Heart right ventricle (tissue), 16 donors: ENCODE measurements around the gene MIEF1. TPM values are rescaled to one million over a fixed set of nuclear protein-coding genes. Genes with fewer than 3 reads are reported as not detected.

Experiments
- ATAC-seq, 8 donors: fragments of 200-7000 bp; cut with Tn5 transposase; one replicate each; pipeline ENCODE4 v1.9.1; 2020; ENCODE audit warnings: mild to moderate bottlenecking in 8 of 8, moderate library complexity in 8 of 8, moderate number of reproducible peaks in 1 of 8
- DNase-seq, 2 donors: peaks; one replicate each; pipeline ENCODE4 v3.0.0-alpha.2; 2020
- H3K27ac ChIP-seq, 10 donors: fragments of 200-600 bp; sonication (generic) in 2 of 10; one replicate each; pipeline versions ENCODE4 v1.5.0 to v1.8.0; 2020 to 2022; ENCODE audit warnings: mild to moderate bottlenecking in 3 of 10
- H3K27me3 ChIP-seq, 7 donors: fragments of 200-600 bp; one replicate each; pipeline ENCODE4 v1.8.0; 2021 to 2022; ENCODE audit warnings: mild to moderate bottlenecking in 2 of 7
- H3K36me3 ChIP-seq, 9 donors: fragments of 200-600 bp; sonication (generic) in 1 of 9; one replicate each; pipeline versions ENCODE4 v1.5.0 to v1.8.0; 2020 to 2022; ENCODE audit warnings: mild to moderate bottlenecking in 2 of 9
- H3K4me1 ChIP-seq, 9 donors: fragments of 200-600 bp; sonication (generic) in 1 of 9; one replicate each; pipeline versions ENCODE4 v1.5.0 to v1.8.0; 2020 to 2022; ENCODE audit warnings: mild to moderate bottlenecking in 4 of 9
- H3K4me3 ChIP-seq, 10 donors: fragments of 200-600 bp; sonication (generic) in 2 of 10; one replicate each; pipeline versions ENCODE4 v1.5.0 to v1.8.0; 2020 to 2022; ENCODE audit warnings: mild to moderate bottlenecking in 7 of 10, moderate library complexity in 2 of 10
- H3K9me3 ChIP-seq, 11 donors: fragments of 200-600 bp in 10 of 11; sonication (generic) in 2 of 11; one replicate each; pipeline versions ENCODE4 v1.5.0 to v1.8.0; 2013 to 2022; ENCODE audit warnings: mild to moderate bottlenecking in 2 of 11, control low read depth in 1 of 11, moderate library complexity in 1 of 11
- whole genome bisulfite sequencing, 2 donors: extraction: QIAGEN DNeasy Blood & Tissue Kit; methylation state at CpG; one replicate each; pipeline ENCODE4 v1.1.7; 2013; ENCODE audit warnings: inconsistent platforms in 1 of 2; 5-methylcytosine and 5-hydroxymethylcytosine counted together
- intact Hi-C, 10 donors: fragments of 100-400 bp; cut with DNase I; formaldehyde crosslinking; loops; one replicate each; pipeline versions ENCODE4 v1.11.1 to v1.14.2; 2022
- polyA plus RNA-seq, 2 donors: library from polyadenylated mRNA; stranded (reverse); fragments of 200-250 nt; gene quantifications; one replicate each; pipeline ENCODE4 v1.2.3, GENCODE V29; 2013
- total RNA-seq, 10 donors: library from RNA; stranded (reverse); fragmentation: NEBNext Ultra II Directional in 3 of 10; extraction: Animal tissue kit (Norgen Biotek cat#: 25700) in 3 of 10; gene quantifications; one replicate each; pipeline versions ENCODE4 v1.2.1 to v1.2.4, GENCODE V29; 2021 to 2023
- TF ChIP-seq, protein P1 (sequence below), 9 donors: fragments of 200-600 bp; sonication (generic) in 2 of 9; IDR thresholded peaks; one replicate each; pipeline versions ENCODE4 v1.5.0 to v1.8.0; 2021 to 2022; ENCODE audit warnings: antibody characterized with exemption in 9 of 9, mild to moderate bottlenecking in 5 of 9, moderate library complexity in 1 of 9
- donor health status: Arrhythmogenic right ventricular cardiomyopathy.
- donor health status: ischemic (EF 13 %, LVEDD 7.1; RV severe dilation, severe dysfunction).
- donor health status: healthy with polysubstance abuse.
- donor health status: DM: no; HTN: yes; CAD: no.
- donor health status: DM: no; HTN: no; CAD: no.
- donor health status: ischemic (EF 25% LVEDD 6.9; RV normal size, moderate dysfunction).
- donor health status: ischemic (EF 25% LVEDD 5.7; RV mildly dilated, moderate dysfunction).
- donor health status: healthy.
- donor health status: DM: yes; HTN: yes; CAD: no.
- donor health status: Ischemic cardiomyopathy.
- donor health status: ischemic (EF 35%, LVEDD 5.7; RV mildly dilated, moderate dysfunction).
- donor health status: nonischemic (EF 11% LVEDD 7.7; RV severe dilation, severe dysfunction).
- donor health status: DM: yes; HTN: yes; CAD: no.
- donor health status: PGD.
- donor health status: ischemic (EF 29% LVEDD 5.4; RV normal size, mild dysfunction).
- donor health status: nonischemic (EF 23%, LVEDD 6.1; RV moderate dilation, normal function).

The MIEF1 gene
- total and polyA plus RNA-seq, 12 donors, result 7.0 to 35.8 (median 17.0) TPM

GRCh38 chr22:39534591-39535356 lies 32.7 kb downstream of the MIEF1 start:
- peak overlapping the region in 1 of 10 donors; percentile 11 for H3K27ac ChIP-seq
- peak overlapping the region in 1 of 10 donors; percentile 13 for H3K4me3 ChIP-seq
- peaks cover 0 to 15% (median 0%) of the 10 kb centered on the region in 9 donors for H3K36me3 ChIP-seq
- no peaks in the 10 kb centered on the region for H3K9me3 ChIP-seq
- H3K27me3 ChIP-seq, result no peaks in the 10 kb centered on the region
- WGBS, 2 donors, result 7 to 8% methylated on average over 37 to 41 of the region's 41 CpGs
- ATAC-seq (peak; percentile 32 to 52 (median 41)), DNase-seq (peak; percentile 81 to 87)
- peaks cover 11 to 40% (median 24%) of the 10 kb centered on the region in 9 donors for H3K4me1 ChIP-seq
- intact Hi-C loops, result loop anchor here in 9 of 10 donors (1.0 to 10.0 kb wide), 15 partner anchors 42 to 1110 kb away; partner anchors contain the start of genes ADSL (in 5 of the 9) and SYNGR1 (in 1 of the 9)
- TF ChIP-seq, protein P1, sequence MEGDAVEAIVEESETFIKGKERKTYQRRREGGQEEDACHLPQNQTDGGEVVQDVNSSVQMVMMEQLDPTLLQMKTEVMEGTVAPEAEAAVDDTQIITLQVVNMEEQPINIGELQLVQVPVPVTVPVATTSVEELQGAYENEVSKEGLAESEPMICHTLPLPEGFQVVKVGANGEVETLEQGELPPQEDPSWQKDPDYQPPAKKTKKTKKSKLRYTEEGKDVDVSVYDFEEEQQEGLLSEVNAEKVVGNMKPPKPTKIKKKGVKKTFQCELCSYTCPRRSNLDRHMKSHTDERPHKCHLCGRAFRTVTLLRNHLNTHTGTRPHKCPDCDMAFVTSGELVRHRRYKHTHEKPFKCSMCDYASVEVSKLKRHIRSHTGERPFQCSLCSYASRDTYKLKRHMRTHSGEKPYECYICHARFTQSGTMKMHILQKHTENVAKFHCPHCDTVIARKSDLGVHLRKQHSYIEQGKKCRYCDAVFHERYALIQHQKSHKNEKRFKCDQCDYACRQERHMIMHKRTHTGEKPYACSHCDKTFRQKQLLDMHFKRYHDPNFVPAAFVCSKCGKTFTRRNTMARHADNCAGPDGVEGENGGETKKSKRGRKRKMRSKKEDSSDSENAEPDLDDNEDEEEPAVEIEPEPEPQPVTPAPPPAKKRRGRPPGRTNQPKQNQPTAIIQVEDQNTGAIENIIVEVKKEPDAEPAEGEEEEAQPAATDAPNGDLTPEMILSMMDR (IDR thresholded peaks at IDR 0.05), result peak; percentile 32 to 98 (median 94)

DNA sequence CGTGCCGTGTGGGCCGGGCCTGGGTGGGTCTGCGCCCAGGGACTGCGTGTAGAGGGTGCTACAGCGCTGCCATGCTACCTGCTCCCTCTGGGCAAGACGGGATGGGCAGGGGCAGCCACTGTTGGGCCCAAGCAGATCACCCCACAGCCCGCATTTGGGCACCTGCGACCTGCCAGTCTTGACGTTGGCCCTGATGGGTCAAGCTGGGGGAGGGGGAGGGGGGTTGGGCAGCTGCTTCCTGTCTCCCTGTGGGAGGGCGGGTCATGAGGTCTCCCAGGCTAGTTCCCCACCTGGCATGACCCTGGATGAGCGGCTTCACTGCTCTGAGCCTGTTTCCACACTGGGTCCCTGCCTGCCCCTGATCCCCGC lies 33.3 kb downstream of the MIEF1 start:
- intact Hi-C loops, result loop anchor here in 7 of 10 donors (2.0 to 10.0 kb wide), 10 partner anchors 487 to 1109 kb away; partner anchors contain the start of gene ADSL (in 3 of the 7)
- 42% methylated on average over 13 of the region's 13 CpGs for WGBS, 2 donors
- ATAC-seq (no peak), DNase-seq (no peak)
- TF ChIP-seq, protein P1 (IDR thresholded peaks at IDR 0.05), result no peak
- Histone ChIP-seq H3K9me3 (no peaks in the 10 kb centered on the region), H3K4me1 (peaks cover 11 to 34% (median 19%) of the 10 kb centered on the region in 9 donors), H3K27ac (no peak overlapping the region), H3K4me3 (no peak overlapping the region), H3K27me3 (no peaks in the 10 kb centered on the region), H3K36me3 (peaks cover 0 to 10% (median 0%) of the 10 kb centered on the region in 9 donors)

DNA sequence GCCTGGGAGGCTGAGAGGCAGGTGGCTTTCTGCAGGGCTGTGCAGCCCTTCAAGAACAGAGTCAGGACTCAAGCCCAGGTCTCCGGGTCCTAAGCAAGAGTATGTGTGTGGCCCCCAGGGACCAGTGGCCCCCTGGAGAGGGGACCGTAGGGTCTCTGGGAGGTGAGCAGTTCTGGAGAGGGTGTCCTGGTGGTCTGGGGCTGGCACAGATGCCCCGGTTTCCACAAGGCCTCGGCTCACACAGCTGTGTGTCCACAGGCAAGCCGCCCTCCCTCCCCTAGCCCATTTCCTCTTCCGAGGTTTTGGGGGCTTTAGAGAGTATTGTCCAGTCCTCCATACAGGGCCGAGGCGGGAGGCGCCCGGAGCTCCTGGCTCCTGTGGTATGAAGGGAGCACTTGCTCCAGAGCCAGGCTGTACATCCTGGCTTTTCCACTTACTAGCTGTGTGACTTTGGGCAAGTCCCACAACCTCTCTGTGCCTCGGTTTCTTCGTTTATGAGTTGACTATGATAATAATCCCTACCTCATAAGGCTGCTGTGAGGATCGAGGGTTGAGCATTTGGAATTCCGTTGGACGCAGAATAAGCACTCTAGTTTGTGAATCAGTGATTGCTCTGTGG lies 33.9 kb downstream of the MIEF1 start:
- H3K27ac ChIP-seq, result no peak overlapping the region
- TF ChIP-seq, protein P1 (IDR thresholded peaks at IDR 0.05), result no peak
- 82 to 84% methylated on average over 15 of the region's 15 CpGs for WGBS, 2 donors
- H3K27me3 ChIP-seq, result peaks cover 0 to 1% (median 0%) of the 10 kb centered on the region in 7 donors
- intact Hi-C loops, result loop anchor here in 8 of 10 donors (2.0 to 10.0 kb wide), 10 partner anchors 486 to 1109 kb away; partner anchors contain the start of gene ADSL (in 3 of the 8)
- no peak for DNase-seq
- peaks cover 0 to 4% (median 0%) of the 10 kb centered on the region in 9 donors for H3K36me3 ChIP-seq
- H3K4me3 ChIP-seq, result no peak overlapping the region
- no peak for ATAC-seq
- no peaks in the 10 kb centered on the region for H3K9me3 ChIP-seq
- H3K4me1 ChIP-seq, result peaks cover 10 to 28% (median 16%) of the 10 kb centered on the region in 9 donors

GRCh38 chr22:39536711-39537110 lies 34.6 kb downstream of the MIEF1 start:
- H3K36me3 ChIP-seq, result no peaks in the 10 kb centered on the region
- no peak for ATAC-seq
- 60 to 69% methylated on average over 8 of the region's 8 CpGs for WGBS, 2 donors

More at GRCh38 chr22:39536711-39537110, 34.6 kb downstream of the MIEF1 start:
- peaks cover 0 to 5% (median 0%) of the 10 kb centered on the region in 7 donors for H3K27me3 ChIP-seq
- no peaks in the 10 kb centered on the region for H3K9me3 ChIP-seq
- TF ChIP-seq, protein P1 (IDR thresholded peaks at IDR 0.05), result no peak
- H3K4me3 ChIP-seq, result no peak overlapping the region
- H3K27ac ChIP-seq, result no peak overlapping the region
- no peak for DNase-seq
- H3K4me1 ChIP-seq, result peaks cover 2 to 20% (median 8%) of the 10 kb centered on the region in 9 donors
- intact Hi-C loops, result loop anchor here in 7 of 10 donors (2.0 to 10.0 kb wide), 7 partner anchors 486 to 1108 kb away; partner anchors contain the start of gene ADSL (in 3 of the 7)
